Breast epithelium (tissue), 4 donors: ENCODE measurements around the gene PTPN14. TPM values are rescaled to one million over a fixed set of nuclear protein-coding genes. Genes with fewer than 3 reads are reported as not detected.
"Not testable (repeated sequence)": the region's sequence is repeated elsewhere in the genome, so short reads cannot be mapped to it uniquely, and the experiment has no call there.

Experiments
- DNase-seq, 2 donors: peaks; one replicate each; pipeline ENCODE4 v3.0.0-alpha.2; 2019; ENCODE audit warnings: low spot score in 2 of 2
- H3K27ac ChIP-seq, 2 donors: fragments of 200-600 bp; sonication (generic) in 1 of 2; one replicate each; pipeline ENCODE4 v1.5.1; 2016 to 2019; ENCODE audit warnings: mild to moderate bottlenecking in 1 of 2
- H3K27me3 ChIP-seq, 2 donors: fragments of 200-600 bp; sonication (generic) in 1 of 2; one replicate each; pipeline versions ENCODE4 v1.5.1 to v1.6.0; 2017 to 2019; ENCODE audit warnings: control low read depth in 1 of 2, mild to moderate bottlenecking in 1 of 2
- H3K36me3 ChIP-seq: fragments of 200-600 bp; one replicate; pipeline ENCODE4 v1.5.1; 2019
- H3K4me1 ChIP-seq, 2 donors: fragments of 200-600 bp; sonication (generic); one replicate each; pipeline ENCODE4 v1.5.1; 2016 to 2019; ENCODE audit warnings: control low read depth in 1 of 2
- H3K4me3 ChIP-seq, 3 donors: fragments of 200-600 bp; sonication (generic); 1 replicate in 2 of 3; 2 replicates in 1 of 3; pipeline ENCODE4 v1.5.1; 2016 to 2019; ENCODE audit warnings: mild to moderate bottlenecking in 3 of 3, moderate library complexity in 2 of 3
- H3K9me3 ChIP-seq, 2 donors: fragments of 200-600 bp; sonication (generic) in 1 of 2; one replicate each; pipeline ENCODE4 v1.5.1; 2016 to 2019; ENCODE audit warnings: control low read depth in 1 of 2
- POLR2A ChIP-seq: fragments of 450-650 bp; IDR thresholded peaks from one replicate; pipeline ENCODE4 v1.6.1; 2016; ENCODE audit warnings: antibody characterized with exemption, mild to moderate bottlenecking, moderate library complexity
- POLR2AphosphoS5 ChIP-seq, 3 donors: sonication (generic); formaldehyde crosslinking; IDR thresholded peaks; one replicate each; pipeline ENCODE4 v1.6.1; 2017; ENCODE audit warnings: antibody characterized with exemption in 3 of 3
- intact Hi-C: fragments of 100-400 bp; cut with DNase I; formaldehyde crosslinking; loops from one replicate; pipeline ENCODE4 v1.15.1; 2023; ENCODE audit warnings: low total_unique reads
- total RNA-seq, 3 donors: library from RNA; depleted of rRNA; stranded (reverse); fragments of >200 nt; gene quantifications; one replicate each; pipeline ENCODE4 v1.1.0, GENCODE V29; 2016
- TF ChIP-seq, protein P1 (sequence below), 3 donors: fragments of 450-650 bp; IDR thresholded peaks; one replicate each; pipeline ENCODE4 v1.5.1; 2016 to 2017; ENCODE audit warnings: antibody characterized with exemption in 3 of 3, mild to moderate bottlenecking in 3 of 3, moderate library complexity in 3 of 3

Gene PTPN14
- total RNA-seq, 3 donors from 2014 or later, result 30.4 to 57.4 (median 49.5) TPM

DNA sequence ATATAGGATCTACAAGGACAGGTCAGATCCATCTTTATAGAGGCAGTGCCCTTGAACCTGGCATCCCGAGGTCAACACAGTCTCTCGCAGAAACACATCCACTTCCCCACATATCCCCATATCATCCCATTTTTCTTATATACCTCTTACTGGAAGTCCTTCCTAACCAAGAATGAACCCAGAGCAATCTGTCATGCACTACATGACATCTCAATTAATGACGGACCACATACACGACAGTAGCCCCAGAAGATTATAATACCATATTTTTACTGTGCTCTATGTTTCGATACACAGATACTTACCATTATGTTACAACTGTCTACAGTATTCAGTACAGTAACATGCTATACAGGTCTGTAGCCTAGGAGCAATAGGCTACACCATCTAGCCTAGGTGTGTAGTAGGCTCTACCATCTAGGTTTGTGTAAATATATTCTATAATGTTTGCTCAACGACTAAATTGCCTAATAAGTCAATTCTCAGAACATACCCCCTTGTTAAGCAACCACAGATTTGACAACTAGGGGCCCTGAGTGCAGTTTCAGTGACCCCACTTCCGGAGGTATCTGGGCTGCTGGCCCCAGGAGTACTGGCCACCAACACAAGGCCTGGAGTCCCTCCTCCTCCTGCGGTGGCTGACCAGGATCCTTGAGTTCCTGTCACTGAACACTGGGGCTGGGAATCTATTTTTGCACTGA, 28.1 kb downstream of the PTPN14 start:
- no peaks in the 10 kb centered on the region for H3K9me3 ChIP-seq
- no peak for TF ChIP-seq POLR2A
- TF ChIP-seq, protein P1, sequence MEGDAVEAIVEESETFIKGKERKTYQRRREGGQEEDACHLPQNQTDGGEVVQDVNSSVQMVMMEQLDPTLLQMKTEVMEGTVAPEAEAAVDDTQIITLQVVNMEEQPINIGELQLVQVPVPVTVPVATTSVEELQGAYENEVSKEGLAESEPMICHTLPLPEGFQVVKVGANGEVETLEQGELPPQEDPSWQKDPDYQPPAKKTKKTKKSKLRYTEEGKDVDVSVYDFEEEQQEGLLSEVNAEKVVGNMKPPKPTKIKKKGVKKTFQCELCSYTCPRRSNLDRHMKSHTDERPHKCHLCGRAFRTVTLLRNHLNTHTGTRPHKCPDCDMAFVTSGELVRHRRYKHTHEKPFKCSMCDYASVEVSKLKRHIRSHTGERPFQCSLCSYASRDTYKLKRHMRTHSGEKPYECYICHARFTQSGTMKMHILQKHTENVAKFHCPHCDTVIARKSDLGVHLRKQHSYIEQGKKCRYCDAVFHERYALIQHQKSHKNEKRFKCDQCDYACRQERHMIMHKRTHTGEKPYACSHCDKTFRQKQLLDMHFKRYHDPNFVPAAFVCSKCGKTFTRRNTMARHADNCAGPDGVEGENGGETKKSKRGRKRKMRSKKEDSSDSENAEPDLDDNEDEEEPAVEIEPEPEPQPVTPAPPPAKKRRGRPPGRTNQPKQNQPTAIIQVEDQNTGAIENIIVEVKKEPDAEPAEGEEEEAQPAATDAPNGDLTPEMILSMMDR (IDR thresholded peaks at IDR 0.05), result no peak
- no peak for TF ChIP-seq POLR2AphosphoS5 (IDR thresholded peaks at IDR 0.05)
- no peak overlapping the region for H3K4me3 ChIP-seq
- DNase-seq, result no peak
- no peaks in the 10 kb centered on the region for H3K27me3 ChIP-seq
- intact Hi-C loops, result no loop called here
- no peaks in the 10 kb centered on the region for H3K36me3 ChIP-seq
- H3K4me1 ChIP-seq, result no peaks in the 10 kb centered on the region
- H3K27ac ChIP-seq, result no peak overlapping the region

DNA sequence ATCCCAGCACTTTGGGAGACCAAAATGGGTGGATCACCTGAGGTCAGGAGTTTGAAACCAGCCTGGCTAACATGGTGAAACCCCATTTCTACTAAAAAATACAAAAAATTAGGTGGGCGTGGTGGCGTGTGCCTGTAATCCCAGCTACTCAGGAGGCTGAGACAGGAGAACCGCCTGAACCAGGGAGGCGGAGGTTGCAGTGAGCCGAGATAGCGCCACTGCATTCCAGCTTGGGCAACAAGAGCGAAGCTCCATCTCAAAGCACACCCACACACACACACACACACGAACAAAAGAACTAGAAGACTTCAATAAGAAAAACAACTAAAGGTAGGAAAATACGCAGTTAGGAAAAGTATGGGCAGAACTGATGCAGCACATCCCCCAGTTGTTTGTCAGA, 29.9 kb downstream of the PTPN14 start:
- H3K36me3 ChIP-seq, H3K27me3 ChIP-seq, H3K9me3 ChIP-seq, DNase-seq, H3K4me1 ChIP-seq, H3K4me3 ChIP-seq, intact Hi-C loops, H3K27ac ChIP-seq: not testable (repeated sequence)

DNA sequence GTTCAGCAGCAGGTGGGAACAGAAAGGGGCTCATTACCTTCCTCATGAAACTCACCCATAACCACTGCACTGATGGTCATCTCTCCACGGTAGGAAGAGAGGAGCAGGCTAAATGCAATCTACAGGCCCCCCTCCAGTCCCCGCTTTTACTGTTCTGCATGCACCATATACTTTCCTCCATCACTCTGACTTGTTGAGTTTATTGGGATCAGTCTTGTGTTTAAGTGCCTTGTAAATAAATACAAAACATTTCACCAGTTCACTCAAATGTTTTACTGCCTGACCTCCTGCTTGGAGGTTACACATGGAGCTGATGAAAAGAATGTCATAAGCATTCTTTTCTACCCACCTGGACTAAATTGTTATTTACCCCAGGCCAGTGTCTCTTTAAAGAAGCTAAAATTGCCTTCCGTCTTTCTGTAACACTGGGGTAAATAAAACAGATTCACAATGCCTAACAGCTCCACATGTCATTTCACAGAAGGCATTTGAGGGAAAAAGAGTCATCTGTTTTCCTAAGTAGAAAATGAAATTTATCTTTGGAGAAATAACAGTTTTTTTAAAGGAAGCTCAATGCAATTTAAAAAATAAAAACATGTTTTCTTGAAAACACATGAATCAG, 30.7 kb downstream of the PTPN14 start:
- intact Hi-C loops, result no loop called here
- TF ChIP-seq POLR2AphosphoS5 (IDR thresholded peaks at IDR 0.05) (no peak), POLR2A (no peak)
- TF ChIP-seq, protein P1 (IDR thresholded peaks at IDR 0.05), result no peak
- H3K36me3 ChIP-seq, result no peaks in the 10 kb centered on the region

DNA sequence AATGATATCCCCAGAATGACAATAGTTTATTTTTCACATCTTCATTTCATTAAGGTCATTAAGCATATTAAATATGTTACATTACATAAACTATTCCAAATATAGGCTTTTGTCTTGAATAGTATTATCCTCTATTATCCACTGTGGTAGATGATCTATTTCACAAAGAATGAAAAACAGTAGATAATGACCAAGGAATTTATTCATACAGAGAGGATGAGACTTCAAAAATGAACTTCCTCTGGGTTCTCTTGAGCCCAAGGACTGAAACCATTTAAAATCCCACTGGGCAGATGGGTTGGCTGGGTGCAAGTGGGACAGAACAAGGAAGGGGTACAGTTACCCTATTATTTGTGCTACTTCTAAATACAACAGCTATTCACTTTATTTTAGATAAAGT, 33.0 kb downstream of the PTPN14 start:
- H3K4me3 ChIP-seq, result no peak overlapping the region
- DNase-seq, result no peak
- no peaks in the 10 kb centered on the region for H3K27me3 ChIP-seq
- intact Hi-C loops, result no loop called here
- no peak for TF ChIP-seq POLR2AphosphoS5 (IDR thresholded peaks at IDR 0.05)
- H3K4me1 ChIP-seq, result no peaks in the 10 kb centered on the region
- no peaks in the 10 kb centered on the region for H3K36me3 ChIP-seq
- H3K27ac ChIP-seq, result no peak overlapping the region
- no peaks in the 10 kb centered on the region for H3K9me3 ChIP-seq

More for the DNA sequence above, 30.7 kb downstream of the PTPN14 start:
- Histone ChIP-seq H3K4me3 (no peak overlapping the region), H3K4me1 (no peaks in the 10 kb centered on the region), H3K27ac (no peak overlapping the region), H3K27me3 (no peaks in the 10 kb centered on the region), H3K9me3 (no peaks in the 10 kb centered on the region)
- DNase-seq, result no peak

DNA sequence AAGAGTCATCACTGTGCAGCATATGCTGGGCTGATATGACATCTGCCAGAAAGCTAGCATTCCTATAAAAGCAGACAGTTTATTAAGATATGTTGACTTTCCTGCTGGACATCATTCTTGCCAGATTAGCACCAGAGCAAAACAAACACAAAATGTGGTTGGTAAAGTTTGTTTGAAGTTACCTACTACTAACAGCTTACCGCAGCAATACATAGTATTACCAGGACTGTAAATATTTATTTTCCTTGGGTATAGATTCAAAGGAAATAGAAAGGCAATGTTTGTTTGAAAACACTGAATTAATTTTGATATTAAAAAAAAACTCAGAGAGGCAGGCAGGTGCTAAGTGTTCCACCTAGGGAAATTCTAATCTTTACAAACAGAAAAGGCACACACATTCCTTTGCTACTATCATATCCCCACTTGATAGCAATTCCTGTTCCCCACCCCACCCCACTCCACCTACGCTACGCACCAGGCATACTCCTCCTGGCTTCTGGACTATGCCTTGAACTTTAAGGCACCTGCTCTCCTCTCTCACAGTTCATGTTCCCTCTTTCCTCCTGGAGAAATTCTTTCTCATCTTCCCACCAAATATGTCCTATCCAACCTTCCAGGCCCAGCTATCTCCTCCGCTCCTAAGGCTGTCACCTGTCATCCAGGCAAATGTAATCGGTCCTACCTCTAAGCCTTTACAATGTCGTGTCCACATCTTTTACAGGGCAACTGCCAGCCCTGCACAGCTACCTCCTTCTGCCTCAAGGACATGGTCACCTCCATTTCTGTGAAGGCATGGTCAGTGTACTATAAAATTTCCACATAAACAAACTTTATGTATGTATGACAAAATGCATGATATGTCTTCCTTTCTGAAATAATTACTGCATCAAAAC, 34.7 kb downstream of the PTPN14 start:
- no peaks in the 10 kb centered on the region for H3K36me3 ChIP-seq
- no peak for TF ChIP-seq POLR2AphosphoS5 (IDR thresholded peaks at IDR 0.05)
- no peak for TF ChIP-seq POLR2A
- TF ChIP-seq, protein P1 (IDR thresholded peaks at IDR 0.05), result no peak
- H3K27ac ChIP-seq, result peak overlapping the region; percentile 2 to 25
- no peaks in the 10 kb centered on the region for H3K9me3 ChIP-seq
- intact Hi-C loops, result no loop called here
- no peaks in the 10 kb centered on the region for H3K27me3 ChIP-seq
- H3K4me3 ChIP-seq, result no peak overlapping the region
- DNase-seq, result no peak
- H3K4me1 ChIP-seq, result no peaks in the 10 kb centered on the region
